Gastrocnemius medialis (tissue), 4 donors: ENCODE data around the gene AP2B1. TPM values are rescaled to one million over a fixed set of nuclear protein-coding genes. Genes with fewer than 3 reads are reported as not detected.

Experiments
- ATAC-seq, 2 donors: fragments of 150-250 bp; one replicate each; pipeline ENCODE4 v1.9.1; 2016
- DNase-seq, 2 donors: peaks; one replicate each; pipeline ENCODE4 v3.0.0-alpha.2; 2019
- H3K27ac ChIP-seq, 4 donors: fragments of 200-600 bp; sonication (generic); 1 replicate in 1 of 4; 2 replicates in 3 of 4; pipeline ENCODE4 v1.5.1; 2016 to 2018; ENCODE audit warnings: mild to moderate bottlenecking in 2 of 4, moderate library complexity in 1 of 4
- H3K27me3 ChIP-seq, 3 donors: fragments of 200-600 bp; sonication (generic) in 2 of 3; 1 replicate in 1 of 3; 2 replicates in 2 of 3; pipeline versions ENCODE4 v1.5.1 to v1.6.0; 2016 to 2019; ENCODE audit warnings: mild to moderate bottlenecking in 1 of 3, moderate library complexity in 1 of 3
- H3K36me3 ChIP-seq, 2 donors: fragments of 200-600 bp; sonication (generic) in 1 of 2; one replicate each; pipeline ENCODE4 v1.5.1; 2017 to 2018
- H3K4me1 ChIP-seq, 2 donors: fragments of 200-600 bp; sonication (generic) in 1 of 2; one replicate each; pipeline ENCODE4 v1.5.1; 2016 to 2017; ENCODE audit warnings: mild to moderate bottlenecking in 2 of 2
- H3K4me3 ChIP-seq, 4 donors: fragments of 200-600 bp; sonication (generic) in 3 of 4; 1 replicate in 1 of 4; 2 replicates in 3 of 4; pipeline ENCODE4 v1.5.1; 2016 to 2019; ENCODE audit warnings: mild to moderate bottlenecking in 2 of 4
- H3K9me3 ChIP-seq, 3 donors: fragments of 200-600 bp; sonication (generic) in 2 of 3; 1 replicate in 1 of 3; 2 replicates in 2 of 3; pipeline ENCODE4 v1.5.1; 2016 to 2019
- POLR2A ChIP-seq, 2 donors: fragments of 450-650 bp; IDR thresholded peaks; one replicate each; pipeline ENCODE4 v1.6.1; 2017; ENCODE audit warnings: antibody characterized with exemption in 2 of 2, mild to moderate bottlenecking in 2 of 2, moderate library complexity in 2 of 2
- in situ Hi-C, 4 donors: fragments of 200-750 bp; cut with MboI; loops; one replicate each; pipeline versions ENCODE4 v1.15.0 to v1.8.0; 2017; ENCODE audit warnings: low sequenced_read_pairs in 4 of 4
- intact Hi-C: fragments of 100-400 bp; cut with DNase I; formaldehyde crosslinking; loops from one replicate; pipeline ENCODE4 v1.15.1; 2023; ENCODE audit warnings: low total_unique reads
- total RNA-seq, 4 donors: library from RNA; depleted of rRNA; stranded (reverse); fragments of >200 nt; gene quantifications; one replicate each; pipeline versions ENCODE4 v1.1.0 to v1.2.3, GENCODE V29; 2016
- TF ChIP-seq, protein P1 (sequence below), 5 experiments: fragments of 450-650 bp in 3 of 5; fragments of 200-600 bp in 2 of 5; sonication (generic) in 2 of 5; IDR thresholded peaks in 4 of 5; conservative IDR thresholded peaks in 1 of 5; 1 replicate in 4 of 5; 2 replicates in 1 of 5; pipeline ENCODE4 v1.5.1; 2016 to 2019; ENCODE audit warnings: antibody characterized with exemption in 5 of 5, mild to moderate bottlenecking in 3 of 5, moderate library complexity in 3 of 5

AP2B1 gene
- total RNA-seq, 4 donors from 2014 or later: 31.3 to 48.7 (median 38.1) TPM

DNA sequence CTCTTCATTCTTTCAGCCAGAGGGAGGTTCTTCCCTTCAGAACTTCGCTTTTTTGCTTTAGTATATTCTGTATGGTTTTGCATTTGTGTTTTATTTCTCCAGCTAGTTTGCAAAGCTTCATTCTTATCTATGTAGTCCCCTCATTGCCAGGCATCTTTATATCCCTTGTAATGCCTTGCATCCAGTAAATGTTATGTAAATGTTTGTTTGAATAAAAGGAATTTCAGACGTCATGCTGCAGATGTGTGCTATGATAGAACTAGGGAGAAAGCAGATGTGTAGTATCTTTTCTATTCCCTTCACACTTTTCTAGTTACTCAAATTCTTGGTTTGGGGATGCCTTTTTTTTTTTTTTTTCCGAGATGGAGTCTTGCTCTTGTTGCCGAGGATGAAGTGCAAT lies 81.7 kb downstream of the AP2B1 start:
- Histone ChIP-seq H3K36me3 (peaks cover 0 to 22% of the 10 kb centered on the region in 2 donors), H3K4me1 (no peaks in the 10 kb centered on the region)

DNA sequence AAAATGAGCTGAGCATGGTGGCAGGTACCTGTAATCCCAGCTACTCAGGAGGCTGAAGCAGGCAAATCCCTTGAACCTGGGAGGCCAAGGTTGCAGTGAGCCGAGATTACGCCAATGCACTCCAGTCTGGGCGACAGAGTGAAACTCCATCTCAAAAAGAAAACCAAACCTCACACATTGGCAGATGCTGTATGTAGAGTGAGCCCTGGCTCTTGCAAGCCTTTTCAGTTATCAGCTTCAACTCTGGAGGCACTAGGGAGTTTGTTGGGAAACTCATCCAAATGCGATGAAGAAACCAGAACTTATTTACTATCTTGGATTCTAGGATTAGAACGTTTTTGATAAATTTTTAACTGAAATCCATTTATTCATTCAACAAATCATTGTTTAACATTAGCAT lies 87.4 kb downstream of the AP2B1 start:
- H3K9me3 ChIP-seq: no peaks in the 10 kb centered on the region
- no peak overlapping the region for H3K27ac ChIP-seq
- peaks cover 0 to 38% of the 10 kb centered on the region in 2 donors for H3K36me3 ChIP-seq
- TF ChIP-seq, protein P1, sequence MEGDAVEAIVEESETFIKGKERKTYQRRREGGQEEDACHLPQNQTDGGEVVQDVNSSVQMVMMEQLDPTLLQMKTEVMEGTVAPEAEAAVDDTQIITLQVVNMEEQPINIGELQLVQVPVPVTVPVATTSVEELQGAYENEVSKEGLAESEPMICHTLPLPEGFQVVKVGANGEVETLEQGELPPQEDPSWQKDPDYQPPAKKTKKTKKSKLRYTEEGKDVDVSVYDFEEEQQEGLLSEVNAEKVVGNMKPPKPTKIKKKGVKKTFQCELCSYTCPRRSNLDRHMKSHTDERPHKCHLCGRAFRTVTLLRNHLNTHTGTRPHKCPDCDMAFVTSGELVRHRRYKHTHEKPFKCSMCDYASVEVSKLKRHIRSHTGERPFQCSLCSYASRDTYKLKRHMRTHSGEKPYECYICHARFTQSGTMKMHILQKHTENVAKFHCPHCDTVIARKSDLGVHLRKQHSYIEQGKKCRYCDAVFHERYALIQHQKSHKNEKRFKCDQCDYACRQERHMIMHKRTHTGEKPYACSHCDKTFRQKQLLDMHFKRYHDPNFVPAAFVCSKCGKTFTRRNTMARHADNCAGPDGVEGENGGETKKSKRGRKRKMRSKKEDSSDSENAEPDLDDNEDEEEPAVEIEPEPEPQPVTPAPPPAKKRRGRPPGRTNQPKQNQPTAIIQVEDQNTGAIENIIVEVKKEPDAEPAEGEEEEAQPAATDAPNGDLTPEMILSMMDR (IDR thresholded peaks at IDR 0.05 in 4 of 5, conservative IDR thresholded peaks at IDR 0.05 in 1 of 5): no peak
- no peak for TF ChIP-seq POLR2A (IDR thresholded peaks at IDR 0.05)
- H3K27me3 ChIP-seq: no peaks in the 10 kb centered on the region
- H3K4me3 ChIP-seq: no peak overlapping the region
- in situ Hi-C loops: no loop called here
- no peaks in the 10 kb centered on the region for H3K4me1 ChIP-seq
- DNase-seq (no peak), ATAC-seq (no peak)
- intact Hi-C loops: no loop called here

More for the DNA sequence above, 81.7 kb downstream of the AP2B1 start:
- TF ChIP-seq, protein P1 (IDR thresholded peaks at IDR 0.05 in 4 of 5, conservative IDR thresholded peaks at IDR 0.05 in 1 of 5): no peak
- no peak for TF ChIP-seq POLR2A (IDR thresholded peaks at IDR 0.05)
- no peak overlapping the region for H3K4me3 ChIP-seq
- no peaks in the 10 kb centered on the region for H3K27me3 ChIP-seq
- H3K9me3 ChIP-seq: no peaks in the 10 kb centered on the region
- in situ Hi-C loops (loop anchor here in 1 of 4 donors (10.0 kb wide), 1 partner anchor 76 kb away; no protein-coding TSS in a partner anchor), intact Hi-C loops (loop anchor here (10.0 kb wide), 1 partner anchor 156 kb away; no protein-coding TSS in a partner anchor)
- DNase-seq (no peak), ATAC-seq (no peak)
- no peak overlapping the region for H3K27ac ChIP-seq

DNA sequence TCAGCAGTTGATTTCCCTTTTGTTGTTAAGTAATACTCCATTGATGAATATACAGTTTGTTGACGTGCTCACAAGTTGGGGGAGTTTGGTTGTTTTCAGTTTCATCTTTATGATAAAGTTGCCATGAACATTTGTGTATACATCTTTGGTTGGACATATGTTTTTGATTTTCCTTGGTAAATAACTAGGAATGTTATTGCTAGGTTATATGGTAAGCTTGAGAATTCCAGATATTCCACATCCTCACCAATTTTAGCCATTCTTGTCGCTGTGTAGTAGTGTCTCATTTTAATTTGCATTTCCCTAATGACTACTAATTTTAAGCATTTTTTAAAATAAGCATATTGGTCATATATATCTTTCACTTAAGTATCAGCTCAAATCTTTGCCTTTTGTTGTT lies 89.3 kb downstream of the AP2B1 start:
- H3K36me3 ChIP-seq: peaks cover 0 to 32% of the 10 kb centered on the region in 2 donors
- intact Hi-C loops: no loop called here

GRCh38 chr17:35679007-35679682 lies 92.0 kb downstream of the AP2B1 start:
- in situ Hi-C loops: no loop called here
- H3K36me3 ChIP-seq: peaks cover 0 to 29% of the 10 kb centered on the region in 2 donors
- no peaks in the 10 kb centered on the region for H3K27me3 ChIP-seq
- no peak overlapping the region for H3K4me3 ChIP-seq
- H3K27ac ChIP-seq: no peak overlapping the region
- intact Hi-C loops: no loop called here
- no peaks in the 10 kb centered on the region for H3K9me3 ChIP-seq
- ATAC-seq (no peak), DNase-seq (no peak)
- no peaks in the 10 kb centered on the region for H3K4me1 ChIP-seq
- TF ChIP-seq, protein P1 (IDR thresholded peaks at IDR 0.05 in 4 of 5, conservative IDR thresholded peaks at IDR 0.05 in 1 of 5): no peak
- TF ChIP-seq POLR2A (IDR thresholded peaks at IDR 0.05): no peak

More for the DNA sequence above, 89.3 kb downstream of the AP2B1 start:
- Histone ChIP-seq H3K4me1 (no peaks in the 10 kb centered on the region), H3K4me3 (no peak overlapping the region), H3K9me3 (no peaks in the 10 kb centered on the region), H3K27me3 (no peaks in the 10 kb centered on the region), H3K27ac (no peak overlapping the region)
- no peak for TF ChIP-seq POLR2A (IDR thresholded peaks at IDR 0.05)
- TF ChIP-seq, protein P1 (IDR thresholded peaks at IDR 0.05 in 4 of 5, conservative IDR thresholded peaks at IDR 0.05 in 1 of 5): no peak
- ATAC-seq (no peak), DNase-seq (no peak)
- in situ Hi-C loops: no loop called here
